HFF-Myc (cell line): ENCODE data around the gene EEPD1.
"Not testable (repeated sequence)": the region's sequence is repeated elsewhere in the genome, so short reads cannot be mapped to it uniquely, and the experiment has no call there.

ENCODE experiments used
- DNase-seq: peaks from one replicate; pipeline ENCODE4 v3.0.0-alpha.2; 2011; ENCODE audit warnings: low read depth; ENCODE audit errors: extremely low read depth
- H3K4me3 ChIP-seq: replicated peaks from 2 replicates; pipeline ENCODE4 v1.5.1; 2011; ENCODE audit warnings: low read depth, mild to moderate bottlenecking, control low read depth, low read length
- CTCF ChIP-seq: IDR thresholded peaks from 2 replicates; pipeline ENCODE4 v1.5.1; 2012; ENCODE audit warnings: mild to moderate bottlenecking, low read depth, low read length, control low read depth; ENCODE audit errors: missing control alignments

The EEPD1 gene

GRCh38 chr7:36236073-36236472, 83.0 kb downstream of the EEPD1 start:
- no peak for DNase-seq
- TF ChIP-seq CTCF: no peak
- H3K4me3 ChIP-seq: no peak overlapping the region

- TF ChIP-seq CTCF: no peak
- no peak overlapping the region for H3K4me3 ChIP-seq
- no peak for DNase-seq
Observed at GRCh38 chr7:36238138-36238537, 85.1 kb downstream of the EEPD1 start.

DNA sequence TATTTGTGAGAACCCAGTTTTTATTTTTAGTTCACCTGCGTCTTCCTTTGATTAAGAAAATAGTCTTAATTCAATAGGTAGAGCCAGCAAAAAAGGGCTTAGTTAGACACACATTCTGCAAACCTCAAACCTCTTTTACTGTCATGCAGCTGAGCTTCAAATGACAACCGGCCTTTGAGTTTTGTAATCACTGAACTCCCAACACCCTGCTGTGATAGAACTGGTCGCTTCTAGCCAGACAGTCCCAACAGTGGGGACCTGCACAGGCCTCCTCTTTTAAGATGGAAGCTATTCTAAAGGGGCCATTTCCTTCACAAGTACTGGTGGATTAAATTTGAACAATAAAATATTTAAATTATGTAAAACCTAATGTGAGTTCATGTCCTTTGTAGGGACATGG, 90.3 kb downstream of the EEPD1 start:
- H3K4me3 ChIP-seq, DNase-seq: not testable (repeated sequence)

- DNase-seq, H3K4me3 ChIP-seq: not testable (repeated sequence)
Observed at GRCh38 chr7:36244001-36244400, 90.9 kb downstream of the EEPD1 start.

- H3K4me3 ChIP-seq: no peak overlapping the region
- no peak for DNase-seq
- no peak for TF ChIP-seq CTCF
Observed at GRCh38 chr7:36244429-36244828, 91.4 kb downstream of the EEPD1 start.

- DNase-seq: no peak
- H3K4me3 ChIP-seq: no peak overlapping the region
- no peak for TF ChIP-seq CTCF
Observed at GRCh38 chr7:36245684-36246299, 92.7 kb downstream of the EEPD1 start.

DNA sequence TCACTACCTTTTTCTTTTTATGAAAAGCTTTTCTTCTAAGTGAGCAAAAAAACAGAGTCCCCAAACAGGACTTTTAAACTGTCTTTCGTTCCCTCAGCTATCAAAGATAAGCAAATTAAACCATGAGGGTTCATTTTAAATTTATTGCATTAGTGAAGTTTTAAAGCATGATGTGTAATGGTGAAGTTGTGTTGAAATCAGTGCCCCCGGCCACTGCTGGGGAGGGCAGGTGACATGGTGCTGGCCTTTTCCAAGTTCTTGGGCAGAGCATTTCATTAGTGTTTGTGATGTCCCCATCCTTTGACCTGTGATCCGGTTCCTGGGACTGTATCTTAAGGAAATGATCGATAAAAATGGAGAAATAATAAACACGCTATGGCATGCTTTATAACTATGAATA, 96.0 kb downstream of the EEPD1 start:
- H3K4me3 ChIP-seq: no peak overlapping the region
- no peak for DNase-seq
- no peak for TF ChIP-seq CTCF

DNA sequence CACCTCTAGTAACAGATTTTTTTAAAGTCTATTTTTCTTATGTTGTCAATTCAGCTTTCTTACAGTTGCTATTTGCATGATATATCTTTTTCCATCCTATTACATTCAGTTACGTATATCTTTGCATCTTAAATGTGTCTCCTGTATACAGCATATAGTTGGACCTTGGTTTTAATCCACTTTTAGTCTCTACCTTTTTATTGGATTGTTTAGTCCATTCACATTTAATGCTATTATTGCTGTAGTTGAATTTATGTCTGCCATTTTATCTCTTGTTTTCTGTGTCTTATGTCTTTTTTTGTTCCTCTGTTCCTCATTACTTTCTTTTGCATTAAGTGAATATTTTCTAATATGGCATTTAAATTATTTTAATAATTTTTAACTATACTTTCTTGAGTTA, 100.6 kb downstream of the EEPD1 start:
- no peak for TF ChIP-seq CTCF
- DNase-seq: no peak

GRCh38 chr7:36258510-36259259, 105.6 kb downstream of the EEPD1 start:
- DNase-seq: peak; percentile 59
- not testable (repeated sequence) for H3K4me3 ChIP-seq

More for the DNA sequence above, 100.6 kb downstream of the EEPD1 start:
- H3K4me3 ChIP-seq: no peak overlapping the region
